ENCODE measurements around the gene ATP2B2.

The ATP2B2 gene

GRCh38 chr3:10395196-10395595 is 110.2 kb downstream of the ATP2B2 start:
- no peaks in the 10 kb centered on the region for H3K79me1 ChIP-seq (ENCODE audit: low read length)
- H3K9ac ChIP-seq (ENCODE audit: low read length), result no peak overlapping the region
- no peak overlapping the region for H3K4me2 ChIP-seq (ENCODE audit: low read length)
- DNase-seq, result no peak
- H3K27ac ChIP-seq (ENCODE audit: low read depth, low read length), result no peak overlapping the region
- no peak overlapping the region for H2BK12ac ChIP-seq (ENCODE audit: low read length)
- WGBS (ENCODE audit: extremely low coverage, insufficient coverage, insufficient read length), result no CpG with 5 or more reads among the region's 7 CpGs
- no peak overlapping the region for H2BK5ac ChIP-seq (ENCODE audit: low read depth, low read length, poor library complexity)
- H3K23ac ChIP-seq (ENCODE audit: low read length), result no peak overlapping the region
- H4K91ac ChIP-seq (ENCODE audit: low read depth, low read length), result no peak overlapping the region
- no peak overlapping the region for H3K14ac ChIP-seq (ENCODE audit: low read length)
- peaks cover 11% of the 10 kb centered on the region for H3K9me3 ChIP-seq (ENCODE audit: insufficient read depth, low read depth, low read length)
- H3K4me1 ChIP-seq (ENCODE audit: control insufficient read depth in 1 of 2, insufficient read depth in 2 of 2, low read length in 2 of 2), result no peaks in the 10 kb centered on the region
- no peak overlapping the region for H3K4ac ChIP-seq (ENCODE audit: low read depth, low read length)
- no peak overlapping the region for H2AK5ac ChIP-seq (ENCODE audit: low read length)
- H2BK120ac ChIP-seq (ENCODE audit: insufficient read depth, low read length, poor library complexity), result no peak overlapping the region
- H4K12ac ChIP-seq (ENCODE audit: low read depth, low read length), result no peak overlapping the region
- no peaks in the 10 kb centered on the region for H3K79me2 ChIP-seq (ENCODE audit: control insufficient read depth, insufficient read depth, low read length, poor library complexity)
- no peaks in the 10 kb centered on the region for H3K36me3 ChIP-seq (ENCODE audit: control insufficient read depth in 1 of 2, insufficient read depth in 2 of 2, low read length in 2 of 2)
- no peak overlapping the region for H4K8ac ChIP-seq (ENCODE audit: low read depth, low read length)
- no peak overlapping the region for H2AFZ ChIP-seq (ENCODE audit: insufficient read depth, low read length, poor library complexity)
- H3K18ac ChIP-seq (ENCODE audit: low read length), result no peak overlapping the region
- H3K27me3 ChIP-seq (ENCODE audit: insufficient read depth, low read length), result no peaks in the 10 kb centered on the region
- no peak overlapping the region for H3K4me3 ChIP-seq (ENCODE audit: low read depth, low read length)

- peaks cover 11% of the 10 kb centered on the region for H3K9me3 ChIP-seq (ENCODE audit: insufficient read depth, low read depth, low read length)
- H2AK5ac ChIP-seq (ENCODE audit: low read length), result no peak overlapping the region
- H3K18ac ChIP-seq (ENCODE audit: low read length), result no peak overlapping the region
- no peak overlapping the region for H3K4me3 ChIP-seq (ENCODE audit: low read depth, low read length)
- no peak overlapping the region for H3K4ac ChIP-seq (ENCODE audit: low read depth, low read length)
- H3K79me2 ChIP-seq (ENCODE audit: control insufficient read depth, insufficient read depth, low read length, poor library complexity), result no peaks in the 10 kb centered on the region
- no peak overlapping the region for H3K9ac ChIP-seq (ENCODE audit: low read length)
- H3K36me3 ChIP-seq (ENCODE audit: control insufficient read depth in 1 of 2, insufficient read depth in 2 of 2, low read length in 2 of 2), result no peaks in the 10 kb centered on the region
- H3K27me3 ChIP-seq (ENCODE audit: insufficient read depth, low read length), result no peaks in the 10 kb centered on the region
- no peaks in the 10 kb centered on the region for H3K4me1 ChIP-seq (ENCODE audit: control insufficient read depth in 1 of 2, insufficient read depth in 2 of 2, low read length in 2 of 2)
- no peak for DNase-seq
- no peak overlapping the region for H3K4me2 ChIP-seq (ENCODE audit: low read length)
- H2AFZ ChIP-seq (ENCODE audit: insufficient read depth, low read length, poor library complexity), result no peak overlapping the region
- H4K12ac ChIP-seq (ENCODE audit: low read depth, low read length), result no peak overlapping the region
- WGBS (ENCODE audit: extremely low coverage, insufficient coverage, insufficient read length), result no CpG with 5 or more reads among the region's 15 CpGs
- no peak overlapping the region for H3K27ac ChIP-seq (ENCODE audit: low read depth, low read length)
- H2BK5ac ChIP-seq (ENCODE audit: low read depth, low read length, poor library complexity), result no peak overlapping the region
- no peak overlapping the region for H3K23ac ChIP-seq (ENCODE audit: low read length)
- H2BK12ac ChIP-seq (ENCODE audit: low read length), result no peak overlapping the region
- no peak overlapping the region for H3K14ac ChIP-seq (ENCODE audit: low read length)
- H4K91ac ChIP-seq (ENCODE audit: low read depth, low read length), result no peak overlapping the region
- H4K8ac ChIP-seq (ENCODE audit: low read depth, low read length), result no peak overlapping the region
- H3K79me1 ChIP-seq (ENCODE audit: low read length), result no peaks in the 10 kb centered on the region
- no peak overlapping the region for H2BK120ac ChIP-seq (ENCODE audit: insufficient read depth, low read length, poor library complexity)
These were observed 110.8 kb downstream of the ATP2B2 start for GRCh38 chr3:10394491-10395025.

GRCh38 chr3:10393514-10393913 is 111.9 kb downstream of the ATP2B2 start:
- H3K4me1 ChIP-seq (ENCODE audit: control insufficient read depth in 1 of 2, insufficient read depth in 2 of 2, low read length in 2 of 2), result no peaks in the 10 kb centered on the region
- H3K9ac ChIP-seq (ENCODE audit: low read length), result no peak overlapping the region
- H3K4me3 ChIP-seq (ENCODE audit: low read depth, low read length), result no peak overlapping the region
- no peak overlapping the region for H3K4me2 ChIP-seq (ENCODE audit: low read length)
- H3K27me3 ChIP-seq (ENCODE audit: insufficient read depth, low read length), result no peaks in the 10 kb centered on the region
- no peak overlapping the region for H3K4ac ChIP-seq (ENCODE audit: low read depth, low read length)
- H4K8ac ChIP-seq (ENCODE audit: low read depth, low read length), result no peak overlapping the region
- no peak overlapping the region for H2BK120ac ChIP-seq (ENCODE audit: insufficient read depth, low read length, poor library complexity)
- H3K23ac ChIP-seq (ENCODE audit: low read length), result no peak overlapping the region
- H2BK5ac ChIP-seq (ENCODE audit: low read depth, low read length, poor library complexity), result no peak overlapping the region
- H3K14ac ChIP-seq (ENCODE audit: low read length), result no peak overlapping the region
- H3K36me3 ChIP-seq (ENCODE audit: control insufficient read depth in 1 of 2, insufficient read depth in 2 of 2, low read length in 2 of 2), result no peaks in the 10 kb centered on the region
- no peak overlapping the region for H2BK12ac ChIP-seq (ENCODE audit: low read length)
- no peaks in the 10 kb centered on the region for H3K79me1 ChIP-seq (ENCODE audit: low read length)
- no peak overlapping the region for H4K12ac ChIP-seq (ENCODE audit: low read depth, low read length)
- H4K91ac ChIP-seq (ENCODE audit: low read depth, low read length), result no peak overlapping the region
- no peak overlapping the region for H3K27ac ChIP-seq (ENCODE audit: low read depth, low read length)
- no peak for DNase-seq
- no peak overlapping the region for H2AK5ac ChIP-seq (ENCODE audit: low read length)
- H3K9me3 ChIP-seq (ENCODE audit: insufficient read depth, low read depth, low read length), result peaks cover 11% of the 10 kb centered on the region
- H3K18ac ChIP-seq (ENCODE audit: low read length), result no peak overlapping the region
- H3K79me2 ChIP-seq (ENCODE audit: control insufficient read depth, insufficient read depth, low read length, poor library complexity), result no peaks in the 10 kb centered on the region
- no peak overlapping the region for H2AFZ ChIP-seq (ENCODE audit: insufficient read depth, low read length, poor library complexity)
- WGBS (ENCODE audit: extremely low coverage, insufficient coverage, insufficient read length), result no CpG with 5 or more reads among the region's 2 CpGs

GRCh38 chr3:10392906-10393461 is 112.4 kb downstream of the ATP2B2 start:
- no peak overlapping the region for H3K4me2 ChIP-seq (ENCODE audit: low read length)
- DNase-seq, result no peak
- H3K14ac ChIP-seq (ENCODE audit: low read length), result no peak overlapping the region
- WGBS (ENCODE audit: extremely low coverage, insufficient coverage, insufficient read length), result no CpG with 5 or more reads among the region's 15 CpGs
- no peak overlapping the region for H2BK5ac ChIP-seq (ENCODE audit: low read depth, low read length, poor library complexity)
- H2BK12ac ChIP-seq (ENCODE audit: low read length), result no peak overlapping the region
- no peak overlapping the region for H4K91ac ChIP-seq (ENCODE audit: low read depth, low read length)
- H4K12ac ChIP-seq (ENCODE audit: low read depth, low read length), result no peak overlapping the region
- H3K79me1 ChIP-seq (ENCODE audit: low read length), result no peaks in the 10 kb centered on the region
- H4K8ac ChIP-seq (ENCODE audit: low read depth, low read length), result no peak overlapping the region
- no peak overlapping the region for H3K18ac ChIP-seq (ENCODE audit: low read length)
- no peaks in the 10 kb centered on the region for H3K79me2 ChIP-seq (ENCODE audit: control insufficient read depth, insufficient read depth, low read length, poor library complexity)
- no peak overlapping the region for H3K27ac ChIP-seq (ENCODE audit: low read depth, low read length)
- no peaks in the 10 kb centered on the region for H3K4me1 ChIP-seq (ENCODE audit: control insufficient read depth in 1 of 2, insufficient read depth in 2 of 2, low read length in 2 of 2)
- H3K4ac ChIP-seq (ENCODE audit: low read depth, low read length), result no peak overlapping the region
- no peak overlapping the region for H3K23ac ChIP-seq (ENCODE audit: low read length)
- no peak overlapping the region for H3K9ac ChIP-seq (ENCODE audit: low read length)
- no peak overlapping the region for H3K4me3 ChIP-seq (ENCODE audit: low read depth, low read length)
- no peak overlapping the region for H2AK5ac ChIP-seq (ENCODE audit: low read length)
- no peaks in the 10 kb centered on the region for H3K36me3 ChIP-seq (ENCODE audit: control insufficient read depth in 1 of 2, insufficient read depth in 2 of 2, low read length in 2 of 2)
- H2BK120ac ChIP-seq (ENCODE audit: insufficient read depth, low read length, poor library complexity), result no peak overlapping the region
- peaks cover 16% of the 10 kb centered on the region for H3K9me3 ChIP-seq (ENCODE audit: insufficient read depth, low read depth, low read length)
- no peaks in the 10 kb centered on the region for H3K27me3 ChIP-seq (ENCODE audit: insufficient read depth, low read length)
- no peak overlapping the region for H2AFZ ChIP-seq (ENCODE audit: insufficient read depth, low read length, poor library complexity)
